Kidney tubule cell (primary cell): ENCODE measurements around the gene ANKRD23.
"Not testable (repeated sequence)": the region's sequence is repeated elsewhere in the genome, so short reads cannot be mapped to it uniquely, and the experiment has no call there.

Experiments
- DNase-seq: peaks from one replicate; pipeline ENCODE4 v3.0.0-alpha.2; 2018; ENCODE audit warnings: low spot score

ANKRD23 gene

DNA sequence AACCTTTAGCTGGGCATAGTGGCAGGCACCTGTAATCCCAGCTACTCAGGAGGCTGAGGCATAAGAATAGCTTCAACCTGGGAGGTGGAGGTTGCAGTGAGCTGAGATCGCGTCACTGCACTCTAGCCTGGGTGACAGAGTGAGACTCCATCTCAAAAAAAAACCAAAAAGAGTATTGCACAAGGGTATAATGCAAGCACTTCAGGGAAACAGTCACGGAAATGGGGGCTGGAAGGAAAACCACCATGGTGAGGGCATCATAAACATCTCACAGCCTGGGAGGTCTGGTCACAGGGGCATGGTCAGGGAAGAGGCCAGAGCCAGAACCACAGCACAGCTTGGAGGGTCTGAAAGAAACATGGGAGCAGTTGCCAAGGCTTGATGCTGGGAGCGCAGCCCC lies 19.2 kb upstream of the ANKRD23 start:
- DNase-seq: not testable (repeated sequence)

DNA sequence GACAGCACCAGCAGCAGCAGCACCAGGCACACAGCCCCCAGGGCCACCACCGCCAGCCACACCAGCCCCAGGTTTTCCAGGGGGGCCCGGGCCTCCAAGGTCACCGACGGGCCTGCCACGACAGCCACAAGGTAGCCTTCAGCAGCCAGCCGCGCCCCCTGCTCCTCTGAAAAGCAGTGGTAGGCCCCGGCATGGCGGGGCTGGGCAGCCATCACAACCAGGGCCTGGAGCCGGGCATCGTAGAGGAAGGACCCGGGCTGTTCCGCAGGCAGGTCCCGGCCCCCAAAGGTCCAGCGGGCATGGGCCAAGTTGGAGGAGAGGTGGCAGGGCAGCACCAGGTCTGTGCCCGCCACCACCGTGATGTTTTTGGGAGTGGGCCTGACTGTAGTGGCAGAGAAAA lies 17.3 kb upstream of the ANKRD23 start:
- DNase-seq: no peak

DNA sequence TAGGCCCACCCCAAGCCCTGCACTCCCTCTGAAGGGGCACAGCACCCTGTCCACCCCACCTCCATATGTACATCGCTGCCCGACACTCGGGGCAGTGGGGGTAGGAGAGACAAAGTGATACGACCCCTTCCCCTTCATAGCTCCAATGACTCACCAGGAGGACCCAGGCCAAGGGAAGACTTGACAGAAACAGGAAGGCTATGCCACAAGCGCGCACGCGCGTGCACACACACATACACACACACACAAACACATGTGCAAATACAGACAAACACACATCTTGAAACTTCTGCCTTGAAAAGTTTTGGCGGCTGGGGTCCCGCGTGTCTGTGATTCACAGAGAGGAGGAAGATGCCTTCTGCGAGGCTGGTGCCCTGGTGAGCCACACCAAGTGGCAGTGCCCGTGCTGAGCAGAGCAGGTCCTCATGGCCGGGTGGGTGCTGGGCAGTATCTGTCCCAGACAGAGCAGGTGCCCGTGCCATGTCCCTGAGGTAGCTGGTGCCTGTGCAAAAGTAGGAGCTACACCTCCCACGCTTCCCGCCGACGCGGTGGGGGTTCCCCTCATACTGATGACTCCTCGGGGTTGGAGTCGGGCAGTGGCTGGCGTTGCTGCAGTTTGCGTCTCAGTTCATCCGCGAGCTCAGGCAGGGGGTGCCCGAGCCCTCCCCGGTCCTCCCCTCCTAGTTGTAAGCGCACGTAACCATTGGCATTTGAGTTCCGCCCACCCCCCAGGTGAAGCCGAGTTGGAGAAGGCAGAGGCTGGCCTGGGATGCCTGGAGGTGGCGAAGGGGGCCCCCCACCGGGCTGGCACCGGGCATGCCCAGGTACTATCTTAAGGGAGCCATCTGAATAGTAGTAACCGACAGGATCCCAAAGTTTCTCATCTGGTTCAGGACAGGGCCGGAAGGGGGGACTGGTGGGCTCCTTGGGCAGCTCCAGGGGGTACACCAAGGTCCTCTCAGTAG lies 16.5 kb upstream of the ANKRD23 start:
- no peak for DNase-seq

DNA sequence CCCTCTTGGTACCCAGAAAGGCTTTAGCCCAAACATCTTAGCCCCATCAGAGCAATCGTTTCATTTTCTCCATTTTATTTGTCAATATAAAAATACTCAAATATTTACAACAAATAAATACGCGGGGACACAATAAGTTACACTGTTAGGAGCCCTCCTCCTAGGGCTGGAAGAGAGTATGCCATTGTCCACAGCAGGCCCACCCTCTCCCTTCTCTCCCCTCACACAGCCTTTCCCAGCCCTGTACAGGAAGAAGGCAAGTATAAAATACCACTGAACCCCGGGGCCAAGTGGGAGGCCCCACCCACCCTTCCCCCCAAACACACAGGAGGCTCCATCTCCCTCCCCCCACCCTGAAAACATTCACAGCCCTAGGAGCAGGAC lies 15.9 kb upstream of the ANKRD23 start:
- DNase-seq: no peak

DNA sequence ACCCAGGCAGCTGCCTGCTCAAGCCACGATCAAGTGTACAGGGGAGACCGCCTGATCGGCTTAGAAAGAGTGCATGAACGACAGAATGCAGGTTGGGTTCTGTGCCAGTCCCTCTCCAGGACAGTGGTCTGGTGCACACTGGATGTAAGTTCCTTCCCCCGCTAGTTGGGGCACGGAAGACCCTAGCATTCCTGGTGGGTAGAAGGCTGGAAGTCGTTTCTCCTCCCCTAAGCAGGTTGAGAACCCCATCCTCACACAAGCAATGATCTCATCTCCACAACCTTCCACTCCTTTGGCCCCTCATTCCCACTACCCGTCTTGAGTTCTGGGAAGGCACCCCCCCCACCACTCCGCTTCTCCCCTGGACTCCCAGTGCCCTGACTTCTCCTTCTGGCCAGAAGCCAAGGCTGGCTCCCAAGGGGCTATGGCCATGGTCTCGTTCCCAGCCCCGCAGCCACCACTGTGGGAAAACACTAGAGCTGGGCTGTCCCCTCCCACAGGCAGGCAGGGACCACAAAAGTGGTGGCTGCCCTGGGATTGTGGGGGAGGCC lies 15.4 kb upstream of the ANKRD23 start:
- no peak for DNase-seq

DNA sequence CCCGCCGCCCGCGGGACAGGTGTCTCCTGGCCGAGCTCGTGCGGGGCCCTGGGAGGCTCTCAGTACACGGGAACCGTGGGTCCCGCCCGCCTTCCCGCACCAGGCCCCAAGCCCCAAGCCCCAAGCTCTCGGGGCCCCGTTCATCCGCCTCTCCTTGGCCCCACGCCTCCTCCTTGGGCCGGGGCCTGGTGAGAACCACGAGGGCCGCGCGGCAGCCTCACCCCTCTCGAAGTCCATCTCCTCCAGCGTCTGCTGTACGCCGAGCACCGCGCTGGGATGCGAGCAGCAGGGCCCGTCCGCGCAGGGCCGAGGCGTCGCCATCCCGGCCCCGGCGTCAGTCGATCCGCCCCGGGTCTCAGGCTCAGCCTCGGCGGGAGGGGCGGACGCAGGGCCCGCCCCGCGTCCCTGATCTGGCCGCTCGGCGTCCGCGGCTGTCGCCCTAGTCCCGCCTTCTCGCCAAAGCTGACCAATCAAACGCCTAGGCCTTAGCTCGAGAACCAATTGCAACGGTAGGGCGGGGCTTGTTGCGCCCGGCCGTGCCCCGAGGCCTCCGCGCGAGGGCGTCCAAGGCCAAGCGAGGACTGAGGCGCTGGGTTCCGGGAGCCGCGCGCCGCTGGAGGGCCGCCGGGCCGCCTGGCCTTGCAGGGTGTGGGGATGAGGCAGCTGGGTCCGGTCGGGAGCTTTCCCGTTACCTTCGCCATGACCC lies 14.0 kb upstream of the ANKRD23 start, which contains the start of gene ANKRD39:
Gene ANKRD39 (minus strand): TSS at position 350 of the 706 bp plus-strand sequence. CDS start 29 bp downstream, at position 321.
- peak; percentile 98 for DNase-seq

DNA sequence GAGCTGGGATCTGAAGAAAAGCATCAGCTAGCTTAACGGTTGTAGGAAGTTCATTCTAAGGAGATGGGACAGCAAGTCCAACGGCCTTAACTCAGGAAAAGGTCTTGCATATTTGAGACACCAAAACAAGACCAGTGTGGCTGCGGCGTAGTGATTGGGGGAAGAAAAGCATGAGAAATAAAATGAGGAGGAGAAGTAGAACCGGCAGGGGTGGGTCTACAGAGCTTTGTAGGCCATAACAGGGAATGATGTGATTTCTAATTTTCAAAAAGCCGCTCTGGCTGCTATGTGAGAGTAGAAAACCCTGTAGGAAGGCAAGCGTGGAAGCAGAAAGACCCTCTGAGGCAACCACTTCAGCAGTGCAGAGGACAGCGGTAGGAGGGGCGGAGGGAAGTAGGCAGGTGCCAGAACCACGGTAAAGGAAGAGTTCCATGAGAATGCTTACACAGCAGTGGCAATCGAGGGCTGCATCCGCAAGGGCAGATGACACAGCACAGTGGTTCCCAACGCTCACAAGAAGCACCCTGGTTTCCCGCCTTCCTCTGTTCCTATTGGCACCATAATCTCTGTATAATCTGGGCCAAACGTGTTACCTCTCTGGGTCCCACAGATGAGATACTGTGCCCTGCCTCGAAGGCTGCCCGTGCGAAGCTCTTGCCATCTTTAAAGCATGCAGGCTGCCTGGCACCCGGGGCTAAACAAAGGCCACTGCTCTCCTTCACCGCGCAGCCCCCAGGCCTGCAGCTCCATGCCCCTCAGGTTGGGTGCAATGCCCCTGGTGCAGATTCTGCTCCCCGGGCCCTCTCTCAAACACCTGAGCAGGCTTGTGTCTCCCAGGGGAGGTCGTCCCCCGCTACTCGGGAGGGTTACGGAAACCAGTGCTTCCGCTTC lies 13.2 kb upstream of the ANKRD23 start:
- peak; percentile 53 for DNase-seq

DNA sequence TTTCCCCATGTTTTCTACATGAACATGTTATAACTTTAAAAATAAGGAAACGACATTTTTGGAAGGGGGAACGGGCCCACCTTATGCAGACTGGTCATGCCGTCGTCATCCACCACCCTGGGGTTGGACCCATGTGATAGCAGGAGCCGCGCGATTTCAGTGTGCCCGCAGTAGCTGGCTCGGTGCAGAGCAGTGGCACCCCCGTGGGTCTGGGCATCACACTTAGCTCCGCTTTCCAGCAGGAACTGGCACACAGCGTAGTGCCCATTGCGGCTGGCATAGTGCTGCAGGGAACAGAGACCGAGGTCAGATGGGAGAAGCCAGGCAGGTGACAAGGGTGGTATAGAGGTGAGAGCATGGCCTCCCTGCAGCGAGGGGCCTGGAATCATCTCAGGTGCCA lies 9.5 kb upstream of the ANKRD23 start:
- DNase-seq: no peak

DNA sequence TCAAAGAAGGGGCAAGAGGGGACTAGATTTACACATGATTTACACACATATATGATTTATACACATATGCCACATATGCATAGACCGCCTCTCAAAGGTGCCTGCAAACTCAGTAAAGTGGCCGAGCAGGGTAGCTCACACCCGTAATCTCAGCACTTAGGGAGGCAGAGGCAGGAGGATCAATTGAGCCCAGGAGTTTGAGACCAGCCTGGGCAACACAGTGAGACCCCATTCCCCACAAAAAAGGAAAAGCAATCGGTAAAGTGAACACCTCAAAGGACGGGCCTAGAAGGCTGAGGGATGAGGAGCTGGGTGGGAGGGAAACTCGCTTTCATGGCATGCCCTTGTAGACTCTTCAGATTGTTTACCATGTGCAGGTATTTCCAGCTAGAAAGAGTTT lies 8.8 kb upstream of the ANKRD23 start:
- DNase-seq: no peak

DNA sequence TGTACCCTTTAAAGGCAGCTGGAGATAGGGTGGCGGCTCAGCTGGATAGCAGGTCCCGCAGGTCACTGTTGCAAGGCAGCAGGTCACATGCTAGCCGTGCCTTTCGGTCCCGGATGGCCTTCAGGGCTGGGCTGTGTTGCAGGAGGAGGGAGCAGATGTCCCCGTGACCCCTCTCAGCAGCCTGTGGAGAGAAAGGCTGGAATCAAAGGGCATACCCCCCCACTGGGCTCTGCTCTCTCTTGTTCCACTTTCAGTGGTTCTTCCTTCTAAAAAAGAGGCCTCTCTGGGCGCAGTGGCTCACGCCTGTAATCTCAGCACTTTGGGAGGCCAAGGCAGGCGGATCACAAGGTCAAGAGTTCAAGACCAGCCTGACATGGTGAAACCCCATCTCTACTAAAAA lies 4.4 kb upstream of the ANKRD23 start:
- no peak for DNase-seq

DNA sequence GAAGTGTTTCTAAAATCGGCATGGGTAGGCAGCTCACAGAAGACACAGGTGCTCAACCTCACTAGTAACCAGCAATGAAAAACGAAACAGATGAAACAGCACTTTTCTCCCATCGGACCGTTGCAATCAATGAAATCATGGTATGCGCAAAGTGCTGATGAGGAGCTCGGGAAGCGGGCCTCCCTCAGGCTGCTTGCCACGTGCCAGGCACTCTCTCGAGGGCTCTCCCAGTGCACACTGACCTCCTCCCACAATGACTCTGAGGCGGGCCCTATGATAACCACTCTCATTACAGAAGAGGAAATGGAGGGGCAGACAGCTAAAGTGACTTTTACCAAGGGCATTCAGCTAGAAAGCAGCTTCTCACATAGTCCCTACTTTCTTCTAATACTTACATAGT lies 3.8 kb upstream of the ANKRD23 start:
- DNase-seq: no peak

DNA sequence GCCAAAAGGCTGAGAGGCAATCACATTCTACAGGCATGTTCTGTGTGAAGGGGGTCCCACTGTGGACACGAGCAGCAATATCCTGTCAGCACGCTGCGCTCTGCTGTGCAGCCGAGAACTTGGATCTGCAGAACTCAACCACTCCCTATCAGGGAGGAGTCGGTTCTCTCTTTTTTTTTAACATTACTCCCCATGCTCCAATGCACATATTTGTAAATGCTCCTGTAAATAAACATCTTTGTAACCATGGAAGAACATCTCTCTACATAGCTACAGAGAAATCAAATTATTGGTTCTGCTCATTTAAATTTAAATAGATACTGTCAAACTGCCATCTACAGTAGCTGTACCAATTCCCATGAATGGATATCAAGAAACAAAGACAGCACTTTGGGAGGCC lies 3.0 kb upstream of the ANKRD23 start:
- no peak for DNase-seq

DNA sequence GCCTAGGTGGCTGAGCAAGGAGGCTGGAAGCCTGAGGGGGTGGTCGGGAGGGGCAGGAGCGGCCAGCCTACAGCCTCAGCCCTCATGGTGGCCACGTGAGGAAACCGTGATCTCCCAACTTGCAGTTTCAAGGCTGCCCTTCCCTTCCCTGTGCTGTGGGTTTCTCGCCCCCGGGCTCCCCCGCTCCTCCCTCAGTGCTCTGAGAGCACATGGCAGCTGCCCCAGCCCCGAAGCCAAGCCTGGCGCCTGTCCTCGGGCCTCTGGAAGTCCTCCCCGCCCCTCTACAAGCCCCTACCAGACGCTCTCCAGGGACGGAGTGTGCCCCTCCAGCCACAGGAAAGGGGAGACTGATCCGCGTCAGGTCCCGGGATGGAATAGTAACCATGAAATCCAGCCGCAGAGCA lies 586 bp upstream of the ANKRD23 start:
- no peak for DNase-seq

DNA sequence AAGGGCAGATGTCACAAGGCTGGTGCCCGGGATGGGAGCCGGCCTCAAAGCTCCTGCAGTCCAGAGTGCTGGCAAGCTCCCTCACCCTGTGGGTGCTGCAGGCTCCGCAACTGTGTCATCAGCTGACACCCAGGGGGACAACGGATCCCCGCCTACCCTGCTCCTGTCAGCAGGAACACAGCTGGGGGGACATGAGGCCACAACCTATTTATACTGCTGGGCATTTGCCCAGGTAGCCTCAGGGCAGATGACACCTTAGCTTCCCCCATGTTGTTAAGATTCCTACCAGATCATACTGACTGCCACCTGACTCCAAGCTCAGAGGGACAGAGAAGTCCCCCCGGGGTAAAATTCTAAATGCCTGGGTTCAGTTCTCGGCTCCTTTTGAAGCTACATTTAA lies 1.2 kb downstream of the ANKRD23 start:
- no peak for DNase-seq

DNA sequence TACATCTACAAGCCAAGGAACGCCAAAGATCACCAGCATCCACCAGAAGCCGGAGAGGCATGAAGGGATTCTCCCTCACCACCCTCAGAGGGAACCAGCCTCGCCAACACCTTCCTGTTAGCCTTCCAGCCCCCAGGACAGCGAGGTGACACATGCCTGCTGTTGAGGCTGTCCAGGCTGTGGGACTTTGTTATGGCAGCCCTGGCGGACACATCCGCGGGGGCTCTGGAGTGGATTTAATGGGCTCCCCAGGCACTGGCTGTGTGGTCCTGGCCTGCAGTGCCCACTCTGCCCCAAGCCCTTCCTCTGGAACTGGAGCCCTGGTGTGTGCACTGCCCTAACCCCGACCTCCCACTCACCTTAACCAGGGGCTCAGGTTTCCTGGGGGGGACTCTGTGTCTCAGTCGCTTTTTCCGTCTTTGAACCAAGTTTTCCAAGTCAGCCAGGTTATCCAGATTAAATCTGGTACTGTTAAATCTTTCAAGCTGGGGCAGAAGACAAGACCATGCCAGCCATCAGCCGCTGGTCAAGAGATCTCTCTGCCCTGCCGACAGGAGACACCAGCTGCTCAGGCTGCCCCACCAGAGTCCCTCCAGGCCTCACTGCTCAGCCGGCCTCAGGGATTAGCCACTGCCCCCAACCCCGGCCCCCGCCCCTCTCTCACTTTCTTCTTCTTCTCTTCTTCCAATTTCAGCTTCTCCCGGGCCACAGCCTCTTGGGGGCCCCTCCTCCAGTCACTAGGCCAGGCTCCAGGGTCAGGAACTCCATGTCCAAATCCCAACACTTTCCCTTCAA lies 1.9 kb downstream of the ANKRD23 start:
- DNase-seq: no peak

DNA sequence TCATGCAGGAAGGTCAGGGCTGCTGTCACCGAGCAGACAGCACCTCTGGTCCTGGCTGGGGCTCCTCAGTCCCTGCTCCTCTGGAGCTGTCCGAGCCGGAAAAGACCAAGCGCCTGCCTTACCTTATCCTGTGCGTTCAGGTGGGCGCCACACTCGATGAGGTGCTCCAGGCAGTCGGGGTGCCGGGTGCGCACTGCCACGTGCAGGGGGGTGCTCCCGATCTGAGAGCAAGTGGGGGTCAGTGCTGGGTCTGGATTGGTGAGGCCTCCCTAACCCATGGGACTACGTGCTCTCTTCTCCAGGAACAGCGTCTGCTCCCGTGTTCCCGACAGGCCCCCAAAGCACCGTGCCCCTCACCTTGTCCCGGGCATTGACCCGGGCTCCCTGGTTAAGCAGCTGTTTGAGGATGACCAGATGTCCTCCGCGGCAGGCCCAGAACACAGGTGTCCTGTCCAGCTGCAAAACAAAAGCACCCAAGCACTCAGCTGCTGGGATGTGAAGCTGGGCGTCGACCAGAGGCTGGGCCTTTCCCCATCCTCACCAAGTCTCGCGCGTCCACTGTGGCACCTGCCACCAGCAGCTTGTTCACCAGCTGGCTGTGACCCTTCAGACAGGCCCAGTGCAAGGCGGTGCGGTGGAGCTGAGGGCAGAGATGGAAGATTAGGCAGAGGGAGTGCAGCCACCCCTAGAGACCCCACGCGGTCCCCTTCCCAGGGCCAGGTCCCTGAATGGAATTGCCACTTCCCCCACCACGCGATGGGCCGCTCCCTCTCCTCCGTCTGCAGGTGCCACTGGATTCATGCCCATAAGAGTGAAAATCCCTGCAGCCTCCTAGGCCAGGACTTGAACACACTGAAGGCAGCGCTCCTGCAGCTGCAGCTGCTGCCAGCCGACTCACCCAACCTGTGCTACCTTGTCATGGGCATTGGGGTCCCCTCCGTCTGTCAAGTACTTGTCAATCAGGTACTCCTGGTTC lies 3.7 kb downstream of the ANKRD23 start:
- no peak for DNase-seq

DNA sequence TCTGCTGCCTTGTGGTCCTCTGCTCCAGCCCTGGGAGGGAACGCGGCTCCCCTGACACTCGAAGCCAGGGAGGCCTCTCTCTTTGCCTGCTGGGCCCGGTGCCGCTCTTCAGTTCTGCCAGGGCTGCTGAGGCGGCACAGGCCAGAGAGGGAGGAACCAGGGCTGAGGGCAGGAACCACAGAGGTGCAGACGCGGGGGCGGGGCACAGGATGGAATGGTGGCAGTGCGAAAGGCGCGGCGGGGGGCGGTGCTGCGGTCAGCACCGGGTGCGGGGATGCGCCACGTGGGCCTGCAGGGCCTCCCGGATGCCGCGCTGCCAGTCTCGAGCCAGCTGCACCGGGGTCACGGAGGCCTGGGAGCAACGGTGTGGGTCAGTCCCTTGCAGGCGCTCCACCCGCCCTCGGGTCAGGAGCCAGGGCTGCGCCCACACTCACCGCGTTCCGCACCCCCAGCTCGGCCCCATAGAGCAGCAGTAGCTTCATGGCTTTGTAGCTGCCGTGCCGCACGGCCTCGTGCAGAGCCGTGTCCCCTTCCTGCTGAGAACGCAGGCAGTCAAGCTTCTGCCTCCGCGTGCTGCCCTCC lies 4.4 kb downstream of the ANKRD23 start:
- no peak for DNase-seq

DNA sequence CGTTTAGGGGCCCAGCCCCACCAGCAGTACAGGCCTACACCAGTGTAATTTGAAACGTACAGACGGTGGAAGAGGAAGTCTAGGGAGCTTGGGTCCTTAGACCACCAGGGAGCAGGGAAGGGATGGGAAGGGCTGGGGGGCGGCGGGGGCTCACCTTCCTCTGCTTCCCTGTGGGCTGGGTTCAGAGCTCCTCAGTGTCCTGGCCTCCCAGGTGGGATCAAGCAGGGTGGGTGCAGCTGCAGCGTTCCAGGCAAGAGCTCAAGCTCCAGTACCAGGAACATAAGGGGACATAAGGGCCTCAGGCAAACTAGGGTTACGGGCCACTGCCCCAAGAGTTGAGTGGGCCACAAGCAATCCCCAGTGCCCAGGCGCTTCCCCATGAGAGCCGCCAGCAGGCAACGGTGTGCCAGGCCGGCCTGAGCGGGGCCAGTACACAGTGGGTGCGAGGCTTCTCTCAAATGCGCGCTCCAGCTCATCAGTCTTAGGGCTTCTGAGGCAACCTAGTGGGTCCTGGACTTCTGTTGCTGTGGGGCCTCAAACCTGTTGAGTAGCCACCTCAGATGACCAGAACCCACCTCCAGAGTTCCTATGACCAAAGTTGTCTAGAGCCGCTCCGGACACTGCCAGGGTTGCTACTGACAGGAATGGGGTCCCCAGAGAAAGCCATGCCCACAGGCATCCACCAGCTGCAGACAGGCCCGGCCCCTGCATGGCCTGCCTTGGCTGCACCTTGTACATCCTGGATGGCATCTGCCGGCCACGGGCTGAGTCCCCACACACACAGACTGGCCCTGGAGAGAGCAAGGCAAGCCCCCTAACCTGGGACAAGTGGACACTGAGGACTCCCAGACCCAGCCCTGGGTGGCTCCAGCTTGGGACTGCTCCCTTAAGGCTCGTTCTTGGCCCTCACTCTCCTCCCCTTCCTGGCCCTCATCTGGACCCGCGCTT lies 5.2 kb downstream of the ANKRD23 start:
- no peak for DNase-seq
